H1 (cell line): ENCODE results near the gene C1orf87. TPM values are rescaled to one million over a fixed set of nuclear protein-coding genes. Genes with fewer than 3 reads are reported as not detected.

Experiments
- GTF2F1 ChIP-seq: IDR thresholded peaks from 2 replicates; pipeline ENCODE4 v1.6.1; 2012; ENCODE audit warnings: low read depth, low read length, improper control_type of control experiment, borderline replicate concordance
- POLR2A ChIP-seq, 2 experiments: IDR thresholded peaks; 1 replicate in 1 of 2; 2 replicates in 1 of 2; pipeline ENCODE4 v1.6.1; 2011; ENCODE audit warnings: low read depth in 2 of 2, low read length in 2 of 2, mild to moderate bottlenecking in 2 of 2; ENCODE audit errors: control extremely low read depth in 1 of 2
- SIN3A ChIP-seq, 2 experiments: IDR thresholded peaks in 1 of 2; conservative IDR thresholded peaks in 1 of 2; 2 replicates each; pipeline ENCODE4 v1.6.1; 2011 to 2012; ENCODE audit warnings: low read length in 2 of 2, improper control_type of control experiment in 1 of 2, low read depth in 1 of 2, mild to moderate bottlenecking in 1 of 2
- TAF1 ChIP-seq: IDR thresholded peaks from 2 replicates; pipeline ENCODE4 v1.6.1; 2011; ENCODE audit warnings: mild to moderate bottlenecking, low read depth, low read length
- TEAD4 ChIP-seq: IDR thresholded peaks from 2 replicates; pipeline ENCODE4 v1.6.1; 2012; ENCODE audit warnings: low read depth, low read length, inconsistent platforms, mixed read lengths
- polyA plus RNA-seq, 7 experiments: library from polyadenylated mRNA; depleted of rRNA in 3 of 7; stranded (reverse) in 5 of 7; unstranded in 2 of 7; fragments of >200 nt in 5 of 7; fragments of 200-250 nt in 2 of 7; gene quantifications; 1 replicate in 5 of 7; 2 replicates in 1 of 7; 4 replicates in 1 of 7; pipeline versions ENCODE4 v1.2.1 to v1.2.3, GENCODE V29; 2011 to 2013; ENCODE audit warnings: missing spikeins in 2 of 7, mixed read lengths in 2 of 7
- total RNA-seq: library from RNA; stranded (reverse); fragmentation: NEBNext Ultra II Directional; extraction: Animal tissue kit (Norgen Biotek cat#: 25700); gene quantifications from 2 replicates; pipeline ENCODE4 v1.2.1, GENCODE V29; 2021

C1orf87 gene
- total and polyA plus RNA-seq, 2 of the 8 experiments (the other 6 are each of a cell fraction or from before 2014, with no cell fraction given), result 0.41 TPM; not detected in 1

- peak in 1 of 2 experiments; percentile 48; a peak in 1 of 3 replicates for TF ChIP-seq POLR2A (IDR thresholded peaks at IDR 0.05; ENCODE audit: control extremely low read depth in 1 of 2, low read depth in 2 of 2, low read length in 2 of 2)
- TF ChIP-seq SIN3A (conservative IDR thresholded peaks at IDR 0.05 in 1 of 2, IDR thresholded peaks at IDR 0.05 in 1 of 2; ENCODE audit: low read depth in 1 of 2, low read length in 2 of 2), result peak in 1 of 2 experiments; percentile 91; a peak in 2 of 4 replicates
- TF ChIP-seq TEAD4, result peak; percentile 87
- TF ChIP-seq TAF1, result peak; percentile 36; the same call in 1 of the 2 replicates
- TF ChIP-seq GTF2F1, result no peak
Measured at GRCh38 chr1:60073605-60074278, at the start of gene C1orf87 (continued).
